Esophagus muscularis mucosa (tissue), 4 donors: Measurements from ENCODE around the gene MCAM. TPM values are rescaled to one million over a fixed set of nuclear protein-coding genes. Genes with fewer than 3 reads are reported as not detected.

ENCODE experiments used
- DNase-seq: peaks from one replicate; pipeline ENCODE4 v3.0.0-alpha.2; 2017; ENCODE audit errors: extremely low spot score
- H3K27ac ChIP-seq, 4 donors: fragments of 200-600 bp; sonication (generic); replicated peaks in 1 of 4; 1 replicate in 3 of 4; 2 replicates in 1 of 4; pipeline ENCODE4 v1.5.1; 2016 to 2019; ENCODE audit warnings: mild to moderate bottlenecking in 1 of 4
- H3K27me3 ChIP-seq, 4 donors: fragments of 200-600 bp; sonication (generic); one replicate each; pipeline versions ENCODE4 v1.5.1 to v1.6.0; 2016 to 2019
- H3K36me3 ChIP-seq, 4 donors: fragments of 200-600 bp; sonication (generic); one replicate each; pipeline ENCODE4 v1.5.1; 2016 to 2019
- H3K4me1 ChIP-seq, 4 donors: fragments of 200-600 bp; sonication (generic); one replicate each; pipeline ENCODE4 v1.5.1; 2016 to 2019
- H3K4me3 ChIP-seq, 4 donors: fragments of 200-600 bp; sonication (generic); 1 replicate in 2 of 4; 2 replicates in 2 of 4; pipeline ENCODE4 v1.5.1; 2016 to 2019; ENCODE audit warnings: mild to moderate bottlenecking in 4 of 4, moderate library complexity in 1 of 4
- H3K9me3 ChIP-seq, 4 donors: fragments of 200-600 bp; sonication (generic); 1 replicate in 3 of 4; 2 replicates in 1 of 4; pipeline ENCODE4 v1.5.1; 2016 to 2019
- CTCF ChIP-seq, 3 experiments: fragments of 200-600 bp in 2 of 3; fragments of 450-650 bp in 1 of 3; sonication (generic) in 2 of 3; IDR thresholded peaks; one replicate each; pipeline ENCODE4 v1.5.1; 2017 to 2019; ENCODE audit warnings: antibody characterized with exemption in 3 of 3, mild to moderate bottlenecking in 2 of 3, moderate library complexity in 1 of 3
- EP300 ChIP-seq: sonication (generic); formaldehyde crosslinking; IDR thresholded peaks from one replicate; pipeline ENCODE4 v1.6.1; 2017; ENCODE audit warnings: antibody characterized with exemption
- POLR2A ChIP-seq: fragments of 450-650 bp; IDR thresholded peaks from one replicate; pipeline ENCODE4 v1.6.1; 2017; ENCODE audit warnings: antibody characterized with exemption, moderate library complexity, mild to moderate bottlenecking, low read depth
- POLR2AphosphoS5 ChIP-seq, 2 donors: sonication (generic); formaldehyde crosslinking; IDR thresholded peaks; one replicate each; pipeline ENCODE4 v1.6.1; 2017; ENCODE audit warnings: antibody characterized with exemption in 2 of 2
- WGBS: methylation state at CpG from one replicate; pipeline ENCODE4 v1.1.5; 2018; 5-methylcytosine and 5-hydroxymethylcytosine counted together
- intact Hi-C: fragments of 100-400 bp; cut with DNase I; formaldehyde crosslinking; loops from one replicate; pipeline ENCODE4 v1.15.1; 2023
- total RNA-seq, 4 donors: library from RNA; depleted of rRNA; stranded (reverse); fragments of >200 nt; gene quantifications; one replicate each; pipeline versions ENCODE4 v1.1.0 to v1.2.1, GENCODE V29; 2016

MCAM gene
- total RNA-seq, 4 donors from 2014 or later = 607 to 1,312 (median 805) TPM

- H3K27me3 ChIP-seq = no peaks in the 10 kb centered on the region
- no peak for DNase-seq
- peaks cover 77 to 99% (median 89%) of the 10 kb centered on the region in 4 donors for H3K4me1 ChIP-seq
- H3K9me3 ChIP-seq = no peaks in the 10 kb centered on the region
- 53% methylated on average over 17 of the region's 22 CpGs for WGBS
- peak overlapping the region in 3 of 4 donors; percentile 31 to 82 (median 79) for H3K4me3 ChIP-seq
- intact Hi-C loops = no loop called here
- peak; percentile 87 to 96 for TF ChIP-seq POLR2AphosphoS5 (IDR thresholded peaks at IDR 0.05)
- TF ChIP-seq EP300 = peak; percentile 65
- TF ChIP-seq POLR2A = no peak
- TF ChIP-seq CTCF (IDR thresholded peaks at IDR 0.05) = no peak
- peak overlapping the region; percentile 98 to 99 (median 98) for H3K27ac ChIP-seq
- H3K36me3 ChIP-seq = peaks cover 0 to 17% (median 14%) of the 10 kb centered on the region in 4 donors
These were observed 1.6 kb upstream of the MCAM start for GRCh38 chr11:119318240-119319135.

- no peaks in the 10 kb centered on the region for H3K9me3 ChIP-seq
- H3K27ac ChIP-seq = peak overlapping the region; percentile 98 to 99 (median 98)
- no peak for TF ChIP-seq POLR2A
- peak in 1 of 2 donors; percentile 46 for TF ChIP-seq POLR2AphosphoS5 (IDR thresholded peaks at IDR 0.05)
- intact Hi-C loops = no loop called here
- H3K4me3 ChIP-seq = peak overlapping the region; percentile 79 to 88 (median 82)
- H3K36me3 ChIP-seq = peaks cover 3 to 25% (median 22%) of the 10 kb centered on the region in 4 donors
- H3K4me1 ChIP-seq = peaks cover 71 to 98% (median 91%) of the 10 kb centered on the region in 4 donors
- no peaks in the 10 kb centered on the region for H3K27me3 ChIP-seq
- DNase-seq = no peak
- 50% methylated on average over 14 of the region's 14 CpGs for WGBS
These were observed 786 bp upstream of the MCAM start for GRCh38 chr11:119317592-119318239.

GRCh38 chr11:119316016-119316728 is 758 bp downstream of the MCAM start:
- no peak for DNase-seq
- Histone ChIP-seq H3K9me3 (no peaks in the 10 kb centered on the region), H3K4me1 (peaks cover 56 to 98% (median 79%) of the 10 kb centered on the region in 4 donors), H3K27me3 (no peaks in the 10 kb centered on the region), H3K4me3 (peak overlapping the region; percentile 79 to 88 (median 82)), H3K36me3 (peaks cover 18 to 40% (median 37%) of the 10 kb centered on the region in 4 donors), H3K27ac (peak overlapping the region; percentile 98 to 99 (median 98))
- TF ChIP-seq CTCF (IDR thresholded peaks at IDR 0.05) (no peak), POLR2A (no peak), POLR2AphosphoS5 (IDR thresholded peaks at IDR 0.05) (no peak), EP300 (no peak)
- 6% methylated on average over 2 of the region's 46 CpGs for WGBS
- intact Hi-C loops = no loop called here

GRCh38 chr11:119315131-119316015 is 1.6 kb downstream of the MCAM start:
- Histone ChIP-seq H3K4me3 (peak overlapping the region; percentile 79 to 88 (median 82)), H3K4me1 (peaks cover 48 to 98% (median 75%) of the 10 kb centered on the region in 4 donors), H3K9me3 (no peaks in the 10 kb centered on the region), H3K36me3 (peaks cover 26 to 48% (median 45%) of the 10 kb centered on the region in 4 donors), H3K27ac (peak overlapping the region; percentile 98 to 99 (median 98)), H3K27me3 (no peaks in the 10 kb centered on the region)
- intact Hi-C loops = no loop called here
- 6% methylated on average over 20 of the region's 29 CpGs for WGBS
- no peak for DNase-seq
- TF ChIP-seq POLR2AphosphoS5 (IDR thresholded peaks at IDR 0.05) (peak; percentile 41 to 54), POLR2A (no peak), CTCF (IDR thresholded peaks at IDR 0.05) (peak in 2 of 3 experiments; percentile 24 to 31), EP300 (no peak)
